ENCODE measurements around the gene PHLDB1. TPM values are rescaled to one million over a fixed set of nuclear protein-coding genes. Genes with fewer than 3 reads are reported as not detected.
A peak's percentile ranks its signal among the peaks of the same experiment; 100 is the strongest.

The PHLDB1 gene
- total and polyA plus RNA-seq, 4 donors, result 27.3 to 90.5 (median 76.1) TPM

GRCh38 chr11:118657709-118658428 is 50.5 kb downstream of the PHLDB1 start:
- WGBS, 2 donors, result 82 to 88% methylated on average over 16 of the region's 16 CpGs
- H3K36me3 ChIP-seq (ENCODE audit: control insufficient read depth in 4 of 4, insufficient read depth in 4 of 4, low read length in 4 of 4), result peaks cover 7 to 37% (median 18%) of the 10 kb centered on the region in 4 donors
- no peaks in the 10 kb centered on the region for H3K9me3 ChIP-seq (ENCODE audit: control insufficient read depth in 4 of 4, insufficient read depth in 3 of 4, low read length in 3 of 4)
- peaks cover 0 to 4% (median 3%) of the 10 kb centered on the region in 5 donors for H3K4me1 ChIP-seq (ENCODE audit: control insufficient read depth in 5 of 5, insufficient read depth in 5 of 5, low read length in 5 of 5)
- H3K9ac ChIP-seq (ENCODE audit: insufficient read depth in 1 of 2, low read length in 2 of 2), result no peak overlapping the region
- TF ChIP-seq CTCF (IDR thresholded peaks at IDR 0.05; ENCODE audit: control extremely low read depth, extremely low read depth), result no peak
- DNase-seq, result no peak
- no peaks in the 10 kb centered on the region for H3K27me3 ChIP-seq (ENCODE audit: control insufficient read depth in 3 of 3, insufficient read depth in 3 of 3, low read length in 2 of 3)
- no peak overlapping the region for H3K4me3 ChIP-seq
- no peak for ATAC-seq (ENCODE audit: insufficient read depth, low FRiP score)
- peak overlapping the region in 1 of 2 donors; percentile 0 for H3K27ac ChIP-seq (ENCODE audit: low read depth in 1 of 2, low read length in 1 of 2)

- TF ChIP-seq CTCF (IDR thresholded peaks at IDR 0.05; ENCODE audit: control extremely low read depth, extremely low read depth), result no peak
- Histone ChIP-seq H3K9ac (ENCODE audit: insufficient read depth in 1 of 2, low read length in 2 of 2) (no peak overlapping the region), H3K4me1 (ENCODE audit: control insufficient read depth in 5 of 5, insufficient read depth in 5 of 5, low read length in 5 of 5) (peaks cover 0 to 4% (median 3%) of the 10 kb centered on the region in 5 donors), H3K36me3 (ENCODE audit: control insufficient read depth in 4 of 4, insufficient read depth in 4 of 4, low read length in 4 of 4) (peaks cover 3 to 30% (median 13%) of the 10 kb centered on the region in 4 donors), H3K27ac (ENCODE audit: low read depth in 1 of 2, low read length in 1 of 2) (peak overlapping the region in 1 of 2 donors; percentile 18), H3K9me3 (ENCODE audit: control insufficient read depth in 4 of 4, insufficient read depth in 3 of 4, low read length in 3 of 4) (no peaks in the 10 kb centered on the region), H3K27me3 (ENCODE audit: control insufficient read depth in 3 of 3, insufficient read depth in 3 of 3, low read length in 2 of 3) (no peaks in the 10 kb centered on the region), H3K4me3 (no peak overlapping the region)
- peak in 1 of 3 donors; percentile 9 for DNase-seq
- WGBS, 2 donors, result 49 to 62% methylated on average over 16 of the region's 16 CpGs
- ATAC-seq (ENCODE audit: insufficient read depth, low FRiP score), result no peak
Measured at GRCh38 chr11:118658429-118659313, 51.3 kb downstream of the PHLDB1 start.

- Histone ChIP-seq H3K27ac (ENCODE audit: low read depth in 1 of 2, low read length in 1 of 2) (peak overlapping the region in 1 of 2 donors; percentile 18), H3K4me1 (ENCODE audit: control insufficient read depth in 5 of 5, insufficient read depth in 5 of 5, low read length in 5 of 5) (peaks cover 0 to 4% (median 3%) of the 10 kb centered on the region in 5 donors), H3K36me3 (ENCODE audit: control insufficient read depth in 4 of 4, insufficient read depth in 4 of 4, low read length in 4 of 4) (peaks cover 0 to 25% (median 9%) of the 10 kb centered on the region in 4 donors), H3K9ac (ENCODE audit: insufficient read depth in 1 of 2, low read length in 2 of 2) (no peak overlapping the region), H3K4me3 (no peak overlapping the region), H3K27me3 (ENCODE audit: control insufficient read depth in 3 of 3, insufficient read depth in 3 of 3, low read length in 2 of 3) (no peaks in the 10 kb centered on the region), H3K9me3 (ENCODE audit: control insufficient read depth in 4 of 4, insufficient read depth in 3 of 4, low read length in 3 of 4) (no peaks in the 10 kb centered on the region)
- ATAC-seq (ENCODE audit: insufficient read depth, low FRiP score) (peak; percentile 71), DNase-seq (peak; percentile 86 to 92 (median 90))
- TF ChIP-seq CTCF (IDR thresholded peaks at IDR 0.05; ENCODE audit: control extremely low read depth, extremely low read depth), result peak; percentile 93
- WGBS, 2 donors, result 14 to 23% methylated on average over 23 to 26 of the region's 26 CpGs
Measured at GRCh38 chr11:118659314-118659952, 52.0 kb downstream of the PHLDB1 start.
